Astrocyte (in vitro differentiated cells and primary cell): ENCODE measurements around the gene SERPINI1. TPM values are rescaled to one million over a fixed set of nuclear protein-coding genes. Genes with fewer than 3 reads are reported as not detected.

Experiments used
- DNase-seq: peaks from one replicate; pipeline ENCODE4 v3.0.0-alpha.2; 2010; ENCODE audit warnings: low read depth
- FAIRE-seq: peaks from 2 replicates; lab custom pipeline; 2011; peaks lifted over from hg19 to GRCh38; lab: Jason Lieb, UNC
- H2AFZ ChIP-seq: 2 replicates; pipeline ENCODE4 v1.6.0; 2012; ENCODE audit warnings: low read depth, low read length, inconsistent platforms
- H3K27ac ChIP-seq: 2 replicates; pipeline ENCODE4 v1.5.1; 2011; ENCODE audit warnings: low read depth, low read length, inconsistent platforms
- H3K27me3 ChIP-seq: 2 replicates; pipeline ENCODE4 v1.6.0; 2011; ENCODE audit warnings: low read length, inconsistent platforms; ENCODE audit not compliant: insufficient read depth
- H3K36me3 ChIP-seq: 2 replicates; pipeline ENCODE4 v1.5.1; 2011; ENCODE audit warnings: low read length, inconsistent platforms; ENCODE audit not compliant: insufficient read depth
- H3K4me1 ChIP-seq: 2 replicates; pipeline ENCODE4 v1.5.1; 2011; ENCODE audit warnings: low read length, inconsistent platforms; ENCODE audit not compliant: insufficient read depth
- H3K4me2 ChIP-seq: 2 replicates; pipeline ENCODE4 v1.6.0; 2012; ENCODE audit warnings: low read length, inconsistent platforms
- H3K4me3 ChIP-seq: 2 replicates; pipeline ENCODE4 v1.5.1; 2011; ENCODE audit warnings: low read depth, mild to moderate bottlenecking, low read length, inconsistent platforms; ENCODE audit not compliant: insufficient read depth
- H3K79me2 ChIP-seq: 2 replicates; pipeline ENCODE4 v1.6.0; 2012; ENCODE audit warnings: mild to moderate bottlenecking, low read length, inconsistent platforms; ENCODE audit not compliant: insufficient read depth
- H3K9ac ChIP-seq: 2 replicates; pipeline ENCODE4 v1.6.0; 2012; ENCODE audit warnings: mild to moderate bottlenecking, low read length, inconsistent platforms
- H3K9me3 ChIP-seq: 2 replicates; pipeline ENCODE4 v1.5.1; 2012; ENCODE audit warnings: low read depth, mild to moderate bottlenecking, low read length, inconsistent platforms; ENCODE audit not compliant: insufficient read depth
- H4K20me1 ChIP-seq: 2 replicates; pipeline ENCODE4 v1.6.0; 2012; ENCODE audit warnings: low read length, inconsistent platforms; ENCODE audit not compliant: insufficient read depth
- H3K27ac Mint-ChIP-seq: one replicate; pipeline ENCODE4 v1.8.0; 2021; ENCODE audit warnings: mild to moderate bottlenecking, mixed read lengths; ENCODE audit not compliant: unreplicated experiment
- H3K27me3 Mint-ChIP-seq: one replicate; pipeline ENCODE4 v1.8.0; 2021; ENCODE audit warnings: low read depth, mixed read lengths; ENCODE audit not compliant: unreplicated experiment
- H3K36me3 Mint-ChIP-seq: one replicate; pipeline ENCODE4 v1.8.0; 2021; ENCODE audit warnings: low read depth, mixed read lengths; ENCODE audit not compliant: unreplicated experiment
- H3K4me1 Mint-ChIP-seq: one replicate; pipeline ENCODE4 v1.8.0; 2021; ENCODE audit warnings: low read depth, mixed read lengths; ENCODE audit not compliant: unreplicated experiment
- H3K4me3 Mint-ChIP-seq: one replicate; pipeline ENCODE4 v1.8.0; 2021; ENCODE audit warnings: mild to moderate bottlenecking, moderate library complexity, mixed read lengths; ENCODE audit not compliant: unreplicated experiment
- H3K9me3 Mint-ChIP-seq: one replicate; pipeline ENCODE4 v1.8.0; 2021; ENCODE audit warnings: mild to moderate bottlenecking, mixed read lengths; ENCODE audit not compliant: unreplicated experiment
- CTCF ChIP-seq: IDR thresholded peaks from 2 replicates; pipeline ENCODE4 v1.5.1; 2011; ENCODE audit warnings: low read depth, mild to moderate bottlenecking, inconsistent platforms, low read length, moderate library complexity; ENCODE audit not compliant: insufficient read depth
- EZH2 ChIP-seq: IDR thresholded peaks from 2 replicates; pipeline ENCODE4 v1.6.1; 2012; ENCODE audit warnings: mild to moderate bottlenecking, low read length, inconsistent platforms; ENCODE audit not compliant: insufficient read depth
- total RNA-seq: library from RNA; stranded (reverse); gene quantifications from 2 replicates; pipeline ENCODE4 v1.2.1, GENCODE V29; 2021

SERPINI1 gene
- total RNA-seq, 1 donor from 2014 or later = 34.4 TPM

- no peaks in the 10 kb centered on the region for H3K9me3 ChIP-seq
- H3K27ac Mint-ChIP-seq = peak overlapping the region; percentile 47
- no peak overlapping the region for H3K27ac ChIP-seq
- H2AFZ ChIP-seq = no peak overlapping the region
- H3K4me1 Mint-ChIP-seq = no peaks in the 10 kb centered on the region
- DNase-seq = no peak
- H4K20me1 ChIP-seq = no peaks in the 10 kb centered on the region
- no peaks in the 10 kb centered on the region for H3K27me3 Mint-ChIP-seq
- no peaks in the 10 kb centered on the region for H3K27me3 ChIP-seq
- H3K4me1 ChIP-seq = no peaks in the 10 kb centered on the region
- no peak overlapping the region for H3K4me2 ChIP-seq
- no peaks in the 10 kb centered on the region for H3K79me2 ChIP-seq
- H3K36me3 ChIP-seq = no peaks in the 10 kb centered on the region
- H3K4me3 ChIP-seq = no peak overlapping the region
- no peak overlapping the region for H3K4me3 Mint-ChIP-seq
- H3K9me3 Mint-ChIP-seq = peaks cover 2% of the 10 kb centered on the region
- no peak overlapping the region for H3K9ac ChIP-seq
- no peaks in the 10 kb centered on the region for H3K36me3 Mint-ChIP-seq
- no peak for FAIRE-seq
- TF ChIP-seq CTCF = no peak
- no peak for TF ChIP-seq EZH2
Measured at GRCh38 chr3:167870181-167870580, 134.7 kb downstream of the SERPINI1 start.

GRCh38 chr3:167870759-167871158, 135.2 kb downstream of the SERPINI1 start:
- Histone ChIP-seq H3K4me2 (no peak overlapping the region), H3K9me3 (no peaks in the 10 kb centered on the region), H3K4me3 (no peak overlapping the region), H3K4me1 (no peaks in the 10 kb centered on the region), H3K27ac (no peak overlapping the region), H3K36me3 (no peaks in the 10 kb centered on the region), H4K20me1 (no peaks in the 10 kb centered on the region), H3K9ac (no peak overlapping the region), H2AFZ (no peak overlapping the region), H3K79me2 (no peaks in the 10 kb centered on the region), H3K27me3 (no peaks in the 10 kb centered on the region)
- H3K4me1 Mint-ChIP-seq = no peaks in the 10 kb centered on the region
- H3K27ac Mint-ChIP-seq = no peak overlapping the region
- FAIRE-seq (no peak), DNase-seq (no peak)
- H3K27me3 Mint-ChIP-seq = no peaks in the 10 kb centered on the region
- H3K9me3 Mint-ChIP-seq = peaks cover 2% of the 10 kb centered on the region
- no peak overlapping the region for H3K4me3 Mint-ChIP-seq
- TF ChIP-seq EZH2 (no peak), CTCF (no peak)
- no peaks in the 10 kb centered on the region for H3K36me3 Mint-ChIP-seq

- no peak overlapping the region for H3K4me2 ChIP-seq
- H3K4me1 ChIP-seq = peaks cover 6% of the 10 kb centered on the region
- no peaks in the 10 kb centered on the region for H3K27me3 ChIP-seq
- Mint-ChIP-seq H3K36me3 (no peaks in the 10 kb centered on the region), H3K27me3 (no peaks in the 10 kb centered on the region), H3K9me3 (peaks cover 2% of the 10 kb centered on the region), H3K4me1 (peaks cover 1% of the 10 kb centered on the region), H3K27ac (no peak overlapping the region), H3K4me3 (no peak overlapping the region)
- no peaks in the 10 kb centered on the region for H3K79me2 ChIP-seq
- no peak overlapping the region for H3K9ac ChIP-seq
- H3K4me3 ChIP-seq = no peak overlapping the region
- no peak overlapping the region for H3K27ac ChIP-seq
- H3K9me3 ChIP-seq = no peaks in the 10 kb centered on the region
- no peaks in the 10 kb centered on the region for H4K20me1 ChIP-seq
- FAIRE-seq = no peak
- no peak for DNase-seq
- no peaks in the 10 kb centered on the region for H3K36me3 ChIP-seq
- H2AFZ ChIP-seq = no peak overlapping the region
- TF ChIP-seq CTCF = no peak
- no peak for TF ChIP-seq EZH2
Measured at GRCh38 chr3:167872032-167872431, 136.5 kb downstream of the SERPINI1 start.
